PC-3 (cell line): ENCODE measurements around the gene SLC22A17.

Experiments
- EZH2 ChIP-seq: fragments of 300-600 bp; sonication (generic); IDR thresholded peaks from one replicate; pipeline ENCODE4 v1.6.1; 2017; ENCODE audit warnings: antibody characterized with exemption, mild to moderate bottlenecking, low read length; ENCODE audit not compliant: unreplicated experiment
- EZH2phosphoT487 ChIP-seq: fragments of 300-600 bp; sonication (generic); IDR thresholded peaks from 2 replicates; pipeline ENCODE4 v1.6.1; 2018; ENCODE audit warnings: mild to moderate bottlenecking, antibody characterized with exemption, low read length, borderline replicate concordance

DNA sequence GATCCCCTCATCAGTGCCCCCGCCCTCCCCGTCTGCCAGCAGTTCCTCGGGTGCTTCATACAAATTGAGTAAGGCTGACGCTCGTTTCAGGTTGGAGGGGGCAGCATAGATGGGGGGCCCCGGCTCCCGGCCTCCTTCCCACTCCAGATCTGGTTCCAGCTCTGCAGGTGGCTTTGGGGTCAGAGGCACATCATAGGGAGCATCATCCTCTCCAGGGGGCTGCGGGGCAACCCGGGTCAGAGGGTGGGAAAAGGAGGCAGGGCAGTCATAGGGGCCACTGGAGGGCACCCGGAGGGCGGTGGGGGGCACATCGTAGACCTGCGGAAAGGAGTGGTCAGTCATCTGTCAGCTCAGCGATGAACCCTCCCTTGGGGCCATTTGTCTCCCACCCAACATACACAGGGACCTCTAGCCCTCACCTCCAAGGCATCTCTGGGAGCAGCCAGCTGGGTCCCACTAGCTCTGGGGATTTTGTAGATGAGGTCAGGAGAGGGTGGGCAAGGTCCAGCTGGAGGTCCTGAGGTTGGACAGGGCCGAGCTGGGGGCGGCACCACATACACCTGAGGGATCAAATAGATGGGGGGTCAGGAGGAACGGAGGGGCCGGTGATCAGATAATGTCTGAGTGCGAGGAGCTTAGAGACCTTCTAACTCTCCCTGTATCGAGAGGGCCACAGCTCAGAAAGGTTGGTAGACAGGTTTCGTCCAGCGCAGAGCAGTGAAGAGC lies 7.2 kb upstream of the SLC22A17 start:
- TF ChIP-seq EZH2 (no peak), EZH2phosphoT487 (no peak)
